Astrocyte (in vitro differentiated cells and primary cell): ENCODE data around the gene CACNG1.

Experiments used
- EZH2 ChIP-seq: IDR thresholded peaks from 2 replicates; pipeline ENCODE4 v1.6.1; 2012; ENCODE audit warnings: mild to moderate bottlenecking, low read length, inconsistent platforms; ENCODE audit not compliant: insufficient read depth
- TF ChIP-seq, protein P1 (sequence below): IDR thresholded peaks from 2 replicates; pipeline ENCODE4 v1.5.1; 2011; ENCODE audit warnings: low read depth, mild to moderate bottlenecking, inconsistent platforms, low read length, moderate library complexity; ENCODE audit not compliant: insufficient read depth

DNA sequence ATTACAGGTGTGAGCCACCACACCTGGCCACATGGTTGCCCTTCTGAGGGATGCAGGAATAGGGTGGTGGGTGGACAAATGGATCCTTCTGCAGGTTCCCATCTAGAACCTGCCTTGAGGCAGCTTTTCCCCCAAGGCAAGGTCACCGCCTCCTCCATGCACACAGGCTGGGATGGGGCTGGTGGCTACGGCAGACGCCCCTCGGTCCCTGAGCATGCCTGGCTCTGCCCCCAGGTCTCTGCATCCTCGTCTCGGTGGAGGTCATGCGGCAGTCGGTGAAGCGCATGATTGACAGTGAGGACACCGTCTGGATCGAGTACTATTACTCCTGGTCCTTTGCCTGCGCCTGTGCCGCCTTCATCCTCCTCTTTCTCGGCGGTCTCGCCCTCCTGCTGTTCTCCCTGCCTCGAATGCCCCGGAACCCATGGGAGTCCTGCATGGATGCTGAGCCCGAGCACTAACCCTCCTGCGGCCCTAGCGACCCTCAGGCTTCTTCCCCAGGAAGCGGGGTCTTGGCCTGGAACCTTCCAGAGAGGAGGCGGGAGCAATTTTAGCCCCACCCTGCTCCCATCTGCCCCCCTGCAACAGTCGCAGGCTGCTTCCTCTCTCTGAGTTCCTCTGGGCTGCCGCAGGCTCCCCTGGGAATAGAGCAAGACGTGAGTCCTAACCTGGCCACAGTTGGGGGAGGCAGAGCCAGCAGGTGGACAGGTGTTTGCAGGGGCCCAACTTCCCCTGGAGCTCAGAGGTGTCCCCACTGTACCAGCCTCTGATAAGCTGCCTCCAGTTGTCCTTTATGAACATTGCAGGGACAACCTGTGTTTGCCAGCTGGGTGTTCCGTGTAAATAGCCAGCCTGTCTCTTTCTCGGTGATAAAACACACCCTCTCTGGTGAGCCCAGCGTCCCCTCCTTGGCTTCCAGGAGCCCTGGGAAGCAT lies 11.7 kb downstream of the CACNG1 start:
- TF ChIP-seq, protein P1, sequence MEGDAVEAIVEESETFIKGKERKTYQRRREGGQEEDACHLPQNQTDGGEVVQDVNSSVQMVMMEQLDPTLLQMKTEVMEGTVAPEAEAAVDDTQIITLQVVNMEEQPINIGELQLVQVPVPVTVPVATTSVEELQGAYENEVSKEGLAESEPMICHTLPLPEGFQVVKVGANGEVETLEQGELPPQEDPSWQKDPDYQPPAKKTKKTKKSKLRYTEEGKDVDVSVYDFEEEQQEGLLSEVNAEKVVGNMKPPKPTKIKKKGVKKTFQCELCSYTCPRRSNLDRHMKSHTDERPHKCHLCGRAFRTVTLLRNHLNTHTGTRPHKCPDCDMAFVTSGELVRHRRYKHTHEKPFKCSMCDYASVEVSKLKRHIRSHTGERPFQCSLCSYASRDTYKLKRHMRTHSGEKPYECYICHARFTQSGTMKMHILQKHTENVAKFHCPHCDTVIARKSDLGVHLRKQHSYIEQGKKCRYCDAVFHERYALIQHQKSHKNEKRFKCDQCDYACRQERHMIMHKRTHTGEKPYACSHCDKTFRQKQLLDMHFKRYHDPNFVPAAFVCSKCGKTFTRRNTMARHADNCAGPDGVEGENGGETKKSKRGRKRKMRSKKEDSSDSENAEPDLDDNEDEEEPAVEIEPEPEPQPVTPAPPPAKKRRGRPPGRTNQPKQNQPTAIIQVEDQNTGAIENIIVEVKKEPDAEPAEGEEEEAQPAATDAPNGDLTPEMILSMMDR, result no peak
- no peak for TF ChIP-seq EZH2
